Measurements from ENCODE around the gene RYR2. TPM values are rescaled to one million over a fixed set of nuclear protein-coding genes. Genes with fewer than 3 reads are reported as not detected.

Gene RYR2
- total RNA-seq, 1 experiment from 2014 or later, result 0.90 TPM

GRCh38 chr1:237296861-237297260, 254.9 kb downstream of the RYR2 start:
- Mint-ChIP-seq H3K36me3 (ENCODE audit: insufficient read depth, unreplicated experiment) (no peaks in the 10 kb centered on the region), H3K27ac (ENCODE audit: unreplicated experiment) (no peak overlapping the region), H3K4me1 (ENCODE audit: low read depth, unreplicated experiment) (no peaks in the 10 kb centered on the region), H3K4me3 (ENCODE audit: low read depth, unreplicated experiment) (no peak overlapping the region), H3K27me3 (ENCODE audit: unreplicated experiment) (no peaks in the 10 kb centered on the region), H3K9me3 (ENCODE audit: low read depth, unreplicated experiment) (peaks cover 11% of the 10 kb centered on the region)
- CTCF ChIA-PET, result no interaction called here
- DNase-seq, result no peak
- intact Hi-C loops (cut with micrococcal nuclease; ENCODE audit: unreplicated experiment), result no loop called here
- no TSS peak for BruUV-seq (replicated peaks)
- TF ChIP-seq CTCF (IDR thresholded peaks at IDR 0.05; ENCODE audit: unreplicated experiment), result no peak

DNA sequence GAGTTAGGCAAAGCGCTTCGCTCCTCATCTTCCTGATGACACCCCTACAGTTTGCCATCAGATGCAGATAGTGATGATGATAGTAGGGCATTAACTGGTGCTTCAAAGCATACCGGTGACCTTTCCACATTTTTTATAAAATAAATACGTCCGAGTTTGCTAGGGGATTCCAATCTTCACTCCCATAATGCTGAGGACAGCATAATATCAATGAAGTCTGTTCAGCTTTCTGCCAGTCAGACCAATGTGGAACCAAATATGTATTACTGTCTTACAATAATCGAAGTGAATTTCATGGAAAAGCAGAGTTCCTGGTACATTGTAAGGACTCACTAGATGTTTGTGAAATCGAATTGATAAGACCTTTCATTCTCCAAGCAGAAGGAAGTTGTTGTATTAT, 258.7 kb downstream of the RYR2 start:
- no TSS peak for BruUV-seq (replicated peaks)
- CTCF ChIA-PET, result no interaction called here
- H3K36me3 Mint-ChIP-seq (ENCODE audit: insufficient read depth, unreplicated experiment), result no peaks in the 10 kb centered on the region
- no peak for DNase-seq
- H3K9me3 Mint-ChIP-seq (ENCODE audit: low read depth, unreplicated experiment), result peaks cover 9% of the 10 kb centered on the region
- H3K27me3 Mint-ChIP-seq (ENCODE audit: unreplicated experiment), result no peaks in the 10 kb centered on the region
- no peak overlapping the region for H3K27ac Mint-ChIP-seq (ENCODE audit: unreplicated experiment)
- no peak overlapping the region for H3K4me3 Mint-ChIP-seq (ENCODE audit: low read depth, unreplicated experiment)
- intact Hi-C loops (cut with micrococcal nuclease; ENCODE audit: unreplicated experiment), result no loop called here
- no peak for TF ChIP-seq CTCF (IDR thresholded peaks at IDR 0.05; ENCODE audit: unreplicated experiment)
- H3K4me1 Mint-ChIP-seq (ENCODE audit: low read depth, unreplicated experiment), result no peaks in the 10 kb centered on the region

DNA sequence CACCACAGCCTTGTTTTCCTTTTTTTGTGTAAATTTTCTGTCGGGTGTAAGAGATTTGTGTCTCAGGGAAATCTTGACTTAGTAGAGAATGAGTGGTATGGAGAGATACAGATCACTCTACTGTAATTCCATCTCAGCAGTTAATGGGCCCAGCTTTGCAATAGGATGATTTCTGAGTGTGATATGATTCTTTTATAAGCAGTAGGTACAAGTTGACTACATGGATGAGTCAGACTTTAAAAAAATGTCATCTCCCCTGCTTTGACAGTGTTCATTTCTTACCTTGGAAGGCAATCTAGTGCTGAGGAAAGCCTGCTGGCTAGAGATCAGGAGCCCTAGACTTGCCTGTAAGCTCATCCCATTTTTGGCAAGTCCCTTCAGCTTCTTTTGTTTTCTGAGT, 261.9 kb downstream of the RYR2 start:
- intact Hi-C loops (cut with micrococcal nuclease; ENCODE audit: unreplicated experiment), result no loop called here
- Mint-ChIP-seq H3K27me3 (ENCODE audit: unreplicated experiment) (no peaks in the 10 kb centered on the region), H3K9me3 (ENCODE audit: low read depth, unreplicated experiment) (no peaks in the 10 kb centered on the region), H3K4me3 (ENCODE audit: low read depth, unreplicated experiment) (no peak overlapping the region), H3K36me3 (ENCODE audit: insufficient read depth, unreplicated experiment) (no peaks in the 10 kb centered on the region), H3K4me1 (ENCODE audit: low read depth, unreplicated experiment) (no peaks in the 10 kb centered on the region), H3K27ac (ENCODE audit: unreplicated experiment) (no peak overlapping the region)
- CTCF ChIA-PET, result no interaction called here
- no peak for DNase-seq
- BruUV-seq (replicated peaks), result no TSS peak
- TF ChIP-seq CTCF (IDR thresholded peaks at IDR 0.05; ENCODE audit: unreplicated experiment), result no peak

DNA sequence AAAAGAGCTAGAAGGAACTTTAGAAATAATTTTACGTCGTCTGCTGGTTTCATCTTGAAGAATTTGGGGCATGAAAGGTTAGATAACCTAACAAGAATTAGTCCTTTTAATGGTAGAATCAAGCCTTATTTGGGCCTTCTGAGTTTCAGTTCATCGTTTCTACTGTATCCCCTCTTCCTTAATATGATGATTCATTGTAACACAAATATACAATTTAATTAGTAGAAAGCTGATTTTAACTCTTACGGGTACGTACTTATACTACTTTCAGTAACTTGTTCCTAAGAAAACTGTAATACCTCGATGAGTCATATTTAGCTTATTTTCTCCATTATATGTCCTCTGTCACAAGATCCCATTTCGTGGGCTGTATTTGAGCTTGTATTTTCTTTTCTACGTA, 264.7 kb downstream of the RYR2 start:
- Mint-ChIP-seq H3K36me3 (ENCODE audit: insufficient read depth, unreplicated experiment) (no peaks in the 10 kb centered on the region), H3K27me3 (ENCODE audit: unreplicated experiment) (no peaks in the 10 kb centered on the region), H3K27ac (ENCODE audit: unreplicated experiment) (no peak overlapping the region), H3K4me1 (ENCODE audit: low read depth, unreplicated experiment) (no peaks in the 10 kb centered on the region), H3K9me3 (ENCODE audit: low read depth, unreplicated experiment) (peaks cover under 1% of the 10 kb centered on the region), H3K4me3 (ENCODE audit: low read depth, unreplicated experiment) (no peak overlapping the region)
- no peak for TF ChIP-seq CTCF (IDR thresholded peaks at IDR 0.05; ENCODE audit: unreplicated experiment)
- no TSS peak for BruUV-seq (replicated peaks)
- intact Hi-C loops (cut with micrococcal nuclease; ENCODE audit: unreplicated experiment), result no loop called here
- CTCF ChIA-PET, result no interaction called here
- no peak for DNase-seq

All from Calu3 (cell line).